Measurements from ENCODE around the gene NME7.
"Not testable (repeated sequence)": the region's sequence is repeated elsewhere in the genome, so short reads cannot be mapped to it uniquely, and the experiment has no call there.

Gene NME7

DNA sequence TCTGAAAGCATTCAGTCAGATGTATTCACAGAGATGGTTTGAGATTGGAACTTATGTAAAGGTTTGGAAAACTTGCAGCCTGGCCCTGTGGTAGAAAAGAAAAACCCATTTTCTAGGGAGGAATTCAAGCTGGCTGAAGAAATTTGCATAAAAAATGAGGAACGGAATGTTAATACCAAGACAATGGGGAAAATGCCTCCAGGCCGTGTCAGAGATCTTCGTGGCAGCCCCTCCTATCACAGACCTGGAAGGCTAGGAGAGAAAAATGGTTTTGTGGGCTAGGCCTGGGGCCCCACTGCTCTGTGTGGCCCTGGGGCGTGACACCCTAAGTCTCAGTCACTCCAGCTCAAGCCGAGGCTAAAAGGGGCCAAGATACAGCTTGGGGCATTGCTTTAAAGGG, 26.7 kb downstream of the NME7 start:
- no peak for DNase-seq (ENCODE audit: low spot score)

DNA sequence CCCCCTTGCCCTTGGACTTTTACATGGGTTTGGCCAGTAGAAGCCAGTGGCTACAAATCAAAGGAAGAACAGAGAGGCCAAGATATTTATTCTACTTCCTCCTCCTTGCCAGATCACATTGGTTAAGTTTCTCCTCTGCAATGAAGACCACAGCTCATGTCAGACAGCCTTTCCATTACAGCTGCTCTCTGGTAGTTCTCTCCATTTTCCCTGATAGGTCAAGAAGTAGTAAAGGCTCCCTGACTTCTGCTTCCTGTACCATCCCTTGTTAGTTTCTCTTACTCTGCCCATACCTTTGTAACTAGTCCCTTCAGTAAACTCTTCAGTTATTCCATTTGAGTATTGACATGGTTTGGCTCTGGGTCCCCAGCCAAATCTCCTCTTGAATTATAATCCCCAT, 27.8 kb downstream of the NME7 start:
- no peak for DNase-seq (ENCODE audit: low spot score)

DNA sequence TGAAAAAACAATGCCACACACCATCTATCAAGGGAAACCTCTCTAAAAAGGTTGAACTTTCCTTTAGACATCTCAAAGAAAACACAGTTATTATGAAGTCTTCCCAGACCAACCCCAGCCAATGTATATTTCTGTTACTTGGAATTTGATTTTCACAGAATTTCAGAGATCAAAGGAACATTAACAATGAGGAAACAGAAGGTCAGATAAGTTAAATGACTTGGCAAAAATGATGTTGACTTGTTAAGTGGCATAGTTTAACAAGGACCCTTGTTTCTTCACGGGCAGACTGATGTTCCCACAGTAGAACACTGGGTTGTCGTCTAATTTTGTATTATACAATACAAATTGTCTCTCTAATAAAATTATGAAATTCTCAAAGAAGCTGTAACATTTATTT, 29.0 kb downstream of the NME7 start:
- DNase-seq (ENCODE audit: low spot score), result no peak

DNA sequence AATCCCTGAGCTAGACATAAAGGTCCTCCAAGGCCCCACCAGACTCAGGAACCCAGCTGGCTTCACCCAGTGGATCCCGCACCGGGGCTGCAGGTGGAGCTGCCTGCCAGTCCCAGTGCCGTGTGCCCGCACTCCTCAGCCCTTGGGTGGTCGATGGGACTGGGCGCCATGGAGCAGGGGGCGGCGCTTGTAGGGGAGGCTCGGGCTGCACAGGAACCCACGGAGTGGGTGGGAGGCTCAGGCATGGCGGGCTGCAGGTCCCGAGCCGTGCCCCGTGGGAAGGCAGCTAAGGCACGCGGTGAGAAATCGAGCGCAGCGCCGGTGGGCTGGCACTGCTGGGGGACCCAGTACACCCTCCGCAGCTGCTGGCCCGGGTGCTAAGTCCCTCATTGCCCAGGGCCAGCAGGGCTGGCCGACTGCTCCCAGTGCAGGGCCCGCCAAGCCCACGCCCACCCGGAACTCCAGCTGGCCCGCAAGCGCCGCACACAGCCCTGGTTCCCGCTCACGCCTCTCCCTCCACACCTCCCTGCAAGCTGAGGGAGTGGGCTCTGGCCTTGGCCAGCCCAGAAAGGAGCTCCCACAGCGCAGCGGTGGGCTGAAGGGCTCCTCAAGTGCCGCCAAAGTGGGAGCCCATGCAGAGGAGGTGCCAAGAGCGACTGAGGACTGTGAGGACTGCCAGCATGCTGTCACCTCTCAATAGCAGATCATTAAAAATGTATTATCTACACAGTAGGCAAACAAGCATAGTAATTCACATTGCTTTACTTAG, 30.5 kb downstream of the NME7 start:
- not testable (repeated sequence) for DNase-seq (ENCODE audit: low spot score)

DNA sequence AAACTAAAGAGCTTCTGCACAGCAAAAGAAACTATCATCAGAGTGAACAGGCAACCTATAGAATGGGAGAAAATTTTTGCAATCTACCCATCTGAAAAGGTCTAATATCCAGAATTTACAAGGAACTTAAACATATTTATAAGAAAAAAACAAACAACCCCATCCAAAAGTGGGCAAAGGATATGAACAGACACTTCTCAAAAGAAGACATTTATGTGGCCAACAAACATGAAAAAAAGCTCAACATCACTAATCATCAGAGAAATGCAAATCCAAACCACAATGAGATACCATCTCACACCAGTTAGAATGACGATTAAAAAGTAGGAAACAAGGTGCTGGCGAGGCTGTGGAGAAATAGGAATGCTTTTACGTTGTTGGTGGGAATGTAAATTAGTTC, 32.9 kb downstream of the NME7 start:
- DNase-seq (ENCODE audit: low spot score), result not testable (repeated sequence)

DNA sequence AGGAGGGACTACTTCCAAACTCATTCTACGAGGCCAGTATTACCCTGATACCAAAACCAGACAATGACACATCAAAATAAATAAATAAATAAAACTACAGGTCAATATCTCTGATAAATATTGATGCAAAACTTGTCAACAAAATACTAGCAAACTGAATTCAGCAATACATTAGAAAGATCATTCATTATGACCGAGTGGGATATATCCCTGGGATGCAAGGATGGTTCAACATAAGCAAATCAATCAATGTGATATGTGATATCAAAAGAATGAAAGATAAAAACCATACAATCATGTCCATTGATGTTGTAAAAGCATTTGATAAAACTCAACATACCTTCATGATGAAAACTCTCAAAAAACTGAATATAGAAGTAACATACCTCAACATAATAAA, 36.7 kb downstream of the NME7 start:
- DNase-seq (ENCODE audit: low spot score), result no peak

DNA sequence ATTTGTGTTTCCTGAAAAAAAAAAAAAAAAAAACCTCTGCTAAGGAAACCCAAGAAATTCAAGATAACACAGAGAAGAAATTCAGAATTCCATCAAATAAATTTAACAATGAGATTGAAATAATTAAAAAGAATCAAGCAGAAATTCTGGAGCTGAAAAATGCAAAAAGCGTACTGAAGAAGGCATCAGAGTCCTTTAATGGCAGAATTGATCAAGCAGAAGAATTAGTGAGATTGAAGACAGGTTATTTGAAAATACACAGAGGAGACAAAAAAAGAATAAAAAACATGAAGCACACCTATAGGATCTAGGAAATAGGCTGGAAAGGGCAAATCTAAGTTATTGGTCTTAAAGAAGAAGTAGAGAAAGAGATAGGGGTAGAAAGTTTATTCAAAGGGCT, 38.2 kb downstream of the NME7 start:
- DNase-seq (ENCODE audit: low spot score), result no peak

DNA sequence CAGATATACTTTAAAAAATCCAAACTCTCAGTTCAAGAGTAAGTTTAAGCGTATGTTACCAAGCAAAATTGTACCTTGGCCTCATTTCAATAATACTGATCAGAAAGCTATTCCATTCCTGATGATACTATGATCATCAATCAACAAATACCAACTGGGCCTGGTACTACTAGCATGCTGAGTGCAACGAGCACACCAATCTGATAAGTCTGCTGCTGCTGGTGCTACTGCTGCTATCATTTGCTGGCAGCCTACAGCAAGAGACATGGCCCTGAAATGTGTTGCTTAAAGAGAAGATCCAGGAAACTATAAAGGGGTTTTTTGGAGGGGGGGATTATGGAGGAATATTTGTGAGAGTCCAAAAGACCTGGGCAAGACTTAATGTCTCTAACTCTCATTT, 39.7 kb downstream of the NME7 start:
- no peak for DNase-seq (ENCODE audit: low spot score)

DNA sequence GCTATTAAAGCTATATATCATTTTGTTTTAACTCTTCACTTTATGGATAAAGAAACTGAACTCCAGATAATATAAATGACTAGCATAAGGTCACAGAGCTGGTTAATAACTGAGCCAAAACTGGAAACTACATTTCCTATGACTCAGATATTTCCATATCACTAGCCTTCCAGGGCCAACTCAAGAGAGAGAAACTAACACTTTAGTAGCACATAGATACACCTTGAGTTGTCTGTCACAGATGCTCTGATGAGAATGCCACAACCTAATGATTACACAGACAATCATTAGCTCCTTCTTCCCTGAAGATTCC, 40.7 kb downstream of the NME7 start:
- DNase-seq (ENCODE audit: low spot score), result no peak

DNA sequence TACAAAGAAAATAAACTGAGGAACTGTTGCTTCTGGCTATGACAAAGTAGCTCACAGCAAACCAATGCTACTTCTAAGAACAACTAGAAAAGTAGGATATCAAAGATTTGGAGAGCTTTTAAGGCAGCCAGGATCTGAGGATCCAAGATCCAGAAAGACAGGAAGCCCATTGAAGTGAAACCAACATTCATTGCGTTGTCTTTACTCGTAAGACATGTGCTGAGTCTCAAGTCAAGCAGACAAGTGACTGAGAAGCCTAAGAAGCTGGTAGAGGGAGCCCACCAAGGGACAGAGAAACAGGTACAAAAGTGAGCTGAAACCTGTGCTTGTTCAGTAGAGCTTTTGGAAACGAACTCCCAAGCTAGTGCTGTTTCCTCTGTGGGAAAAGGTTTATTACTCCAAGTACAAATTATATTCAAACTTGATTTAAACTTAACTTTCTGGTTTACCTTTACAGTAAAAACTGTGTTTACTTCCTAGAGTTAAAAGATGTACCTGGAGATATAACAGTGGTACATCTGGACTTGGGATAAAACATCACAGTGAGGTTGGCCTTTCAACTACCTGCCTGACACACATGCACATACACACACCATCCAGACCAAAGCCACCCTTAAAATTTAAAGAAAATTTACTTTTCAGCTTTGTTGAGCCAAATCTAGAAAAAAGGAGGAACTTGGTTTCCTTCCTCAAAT, 41.2 kb downstream of the NME7 start:
- DNase-seq (ENCODE audit: low spot score), result no peak

DNA sequence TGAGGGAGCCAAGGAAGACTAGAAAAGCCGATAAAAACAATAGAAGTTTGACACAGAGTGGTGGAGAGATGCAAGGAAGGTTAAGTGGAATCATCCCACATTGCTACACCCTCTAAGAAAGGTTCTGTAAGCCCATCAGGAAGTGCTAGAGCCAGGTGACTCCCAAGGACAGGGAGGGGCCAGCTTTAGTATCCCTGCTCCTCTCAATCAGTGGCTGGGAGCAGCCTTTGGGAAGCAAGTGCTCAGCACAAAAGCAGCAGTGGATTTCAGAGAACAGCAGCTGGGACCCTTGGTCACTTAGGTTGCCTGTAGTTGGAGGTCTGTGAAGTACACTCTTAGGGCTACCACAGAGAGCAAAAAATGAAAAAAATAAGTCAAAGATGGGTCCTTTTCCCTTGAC, 42.5 kb downstream of the NME7 start:
- no peak for DNase-seq (ENCODE audit: low spot score)

DNA sequence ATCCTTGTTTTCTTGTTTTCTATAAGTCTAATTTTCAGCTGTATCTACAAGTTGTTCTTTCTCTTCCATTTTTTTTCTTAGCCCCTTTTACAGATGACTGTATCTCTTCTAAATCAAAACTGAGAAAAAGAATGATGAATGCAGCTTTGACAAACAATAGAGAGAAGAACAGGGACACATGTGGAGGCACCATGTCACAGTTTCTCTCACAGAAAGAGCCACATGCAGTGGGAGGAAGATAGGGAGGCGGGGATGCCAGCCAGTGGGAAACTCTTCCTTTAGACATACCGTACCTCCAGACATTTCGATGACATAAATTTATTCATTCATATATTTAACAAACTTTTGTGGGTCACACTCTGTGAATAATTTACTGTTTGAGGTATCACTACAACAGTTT, 45.5 kb downstream of the NME7 start:
- DNase-seq (ENCODE audit: low spot score), result no peak

DNA sequence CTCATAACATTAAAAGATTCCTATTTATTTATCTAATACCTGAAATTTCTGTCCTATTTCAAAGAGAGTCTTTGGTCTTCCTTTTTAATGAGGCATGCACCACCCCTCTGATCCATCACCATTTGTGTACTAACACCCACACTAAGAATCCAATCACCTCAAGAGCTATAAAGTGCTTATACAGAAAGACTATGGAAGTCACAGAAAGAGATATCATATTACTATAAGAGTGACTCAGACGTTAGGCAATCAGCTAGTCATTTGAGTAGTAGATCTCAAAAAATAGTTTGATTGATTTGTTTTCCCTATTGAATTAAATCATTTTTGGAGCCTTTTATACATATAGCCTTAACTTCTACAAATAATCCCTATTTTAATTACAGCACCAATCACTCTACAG, 46.1 kb downstream of the NME7 start:
- DNase-seq (ENCODE audit: low spot score), result no peak

DNA sequence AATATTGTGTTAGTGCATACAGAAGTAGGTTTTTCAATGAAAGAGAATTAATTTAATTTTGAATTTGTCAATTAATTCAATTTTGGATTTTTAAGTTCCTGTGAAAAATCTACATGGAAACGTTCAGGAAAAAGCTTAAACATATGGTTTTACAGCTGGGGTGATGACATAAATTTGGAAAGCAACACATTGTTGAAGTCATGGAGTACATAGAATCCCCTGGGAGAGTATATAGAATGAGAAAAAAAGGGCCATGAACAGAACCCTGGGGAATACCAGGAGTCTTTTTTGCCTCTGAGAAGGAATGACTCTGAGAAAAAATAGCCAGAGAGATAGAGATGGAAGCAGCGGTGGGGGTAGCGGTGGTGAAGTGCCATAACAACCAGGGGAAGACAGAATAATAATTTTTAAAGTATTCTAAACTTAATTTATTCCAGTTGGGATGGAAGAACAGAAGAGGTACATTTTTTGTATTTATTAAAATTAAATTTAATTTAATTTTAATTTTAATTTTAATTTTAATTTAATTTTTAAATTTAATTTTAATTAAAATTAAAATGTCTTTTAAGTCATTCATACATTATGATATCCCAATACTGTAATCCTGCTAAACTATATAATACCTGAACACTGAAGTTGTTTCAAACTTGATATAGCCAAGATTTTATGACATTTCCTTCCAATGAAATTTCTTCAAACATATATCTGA, 48.9 kb downstream of the NME7 start:
- DNase-seq (ENCODE audit: low spot score), result no peak

DNA sequence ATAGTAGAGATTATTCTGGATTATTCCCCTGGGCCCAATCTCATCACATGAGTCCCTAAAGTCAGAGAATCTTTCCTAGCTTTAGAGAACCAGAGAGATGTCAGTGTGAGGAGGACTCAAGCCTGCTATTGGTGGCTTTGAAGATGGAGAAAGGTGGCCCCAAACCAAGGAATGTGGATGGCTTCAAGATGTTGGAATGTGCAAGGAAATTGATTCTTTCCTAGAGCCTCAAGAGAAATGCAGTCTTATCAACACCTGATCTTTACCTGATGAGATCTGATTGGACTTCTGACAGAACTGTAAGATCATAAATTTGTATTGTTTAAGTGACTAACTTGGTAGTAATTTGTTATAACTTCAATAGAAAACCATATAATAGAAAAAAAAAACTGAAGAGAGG, 51.0 kb downstream of the NME7 start:
- DNase-seq (ENCODE audit: low spot score), result no peak

DNA sequence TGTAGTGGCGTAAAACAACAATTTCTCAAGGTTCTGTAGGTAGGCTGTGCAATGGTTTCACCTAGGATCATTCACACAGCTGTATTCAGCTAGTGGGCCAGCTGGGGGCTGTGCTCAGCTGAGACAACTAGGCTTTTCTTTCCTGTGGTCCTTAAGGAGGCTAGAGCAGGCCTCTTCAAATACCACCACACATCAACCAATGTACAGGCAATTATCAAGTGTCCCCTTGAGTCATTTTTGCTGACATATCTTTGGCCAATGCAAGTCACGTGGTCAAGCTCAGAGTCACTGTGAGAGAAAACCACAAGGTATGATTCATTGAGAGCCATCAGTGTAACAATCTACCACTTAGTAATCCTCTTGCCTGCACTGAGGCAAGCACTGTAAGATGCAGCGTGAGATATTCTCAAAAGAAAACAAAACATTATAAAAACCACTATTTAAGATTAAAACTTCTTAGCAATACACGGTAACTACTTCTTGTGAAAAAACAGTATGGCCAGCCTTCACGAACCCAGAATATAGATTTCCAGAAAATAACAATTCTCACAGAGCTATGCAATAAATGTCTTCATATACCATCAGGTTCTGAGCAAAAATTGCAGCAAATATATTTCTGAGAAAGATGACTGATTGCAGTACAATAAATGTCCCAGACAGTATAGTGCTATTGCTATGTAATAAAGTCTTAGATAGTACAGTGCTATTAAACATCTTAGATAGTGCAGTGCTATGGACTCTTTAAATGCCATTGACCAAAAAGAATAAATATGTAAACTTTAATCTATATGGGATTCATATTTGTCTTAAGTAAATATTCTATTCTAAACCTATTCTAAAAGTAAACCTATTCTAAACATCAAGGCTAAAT, 55.3 kb downstream of the NME7 start:
- no peak for DNase-seq (ENCODE audit: low spot score)

DNA sequence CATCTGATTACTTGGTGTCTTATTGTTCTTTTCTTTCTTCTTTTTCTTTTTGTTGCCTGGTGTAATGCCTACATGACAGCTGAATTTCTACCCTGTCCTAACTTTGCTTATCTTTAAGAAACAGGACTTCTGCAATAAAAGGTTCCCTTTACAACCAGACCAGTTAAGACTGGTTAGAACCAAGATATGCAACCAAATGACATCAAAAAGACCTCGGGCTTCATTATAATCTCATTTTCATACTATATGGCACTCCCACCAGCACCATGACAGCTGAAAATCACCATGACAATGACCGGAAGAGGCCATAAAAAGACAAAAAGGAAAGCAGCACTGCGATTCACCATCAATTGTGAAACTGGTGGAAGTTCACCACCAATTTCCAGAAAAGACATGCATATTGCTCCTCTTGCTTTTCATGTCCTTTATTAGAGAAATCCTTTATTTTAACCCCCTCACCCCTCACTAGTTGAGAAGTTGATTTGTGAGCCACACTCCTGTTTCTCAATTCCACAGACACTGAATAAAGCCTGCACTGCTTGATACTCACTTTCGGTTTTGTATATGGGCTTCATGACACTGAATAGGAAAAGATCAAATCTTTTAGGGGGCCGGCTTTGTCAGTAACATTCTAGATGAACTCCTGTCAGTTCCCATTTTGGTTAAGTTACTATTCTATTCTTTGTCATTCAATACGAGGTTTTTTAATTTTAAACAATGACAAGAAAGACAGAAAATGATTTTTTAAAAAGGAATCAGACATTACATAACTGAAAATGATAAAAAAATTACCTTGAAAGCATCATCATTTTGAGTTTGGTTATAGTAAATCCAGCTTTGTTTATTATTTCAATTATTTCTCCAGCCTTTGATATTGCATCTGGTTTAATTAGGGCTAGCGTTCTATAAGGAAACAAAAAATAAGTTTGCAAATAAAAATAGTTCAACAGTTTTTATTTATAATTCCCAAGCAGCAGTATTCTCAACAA, 58.1 kb downstream of the NME7 start:
- no peak for DNase-seq (ENCODE audit: low spot score)

DNA sequence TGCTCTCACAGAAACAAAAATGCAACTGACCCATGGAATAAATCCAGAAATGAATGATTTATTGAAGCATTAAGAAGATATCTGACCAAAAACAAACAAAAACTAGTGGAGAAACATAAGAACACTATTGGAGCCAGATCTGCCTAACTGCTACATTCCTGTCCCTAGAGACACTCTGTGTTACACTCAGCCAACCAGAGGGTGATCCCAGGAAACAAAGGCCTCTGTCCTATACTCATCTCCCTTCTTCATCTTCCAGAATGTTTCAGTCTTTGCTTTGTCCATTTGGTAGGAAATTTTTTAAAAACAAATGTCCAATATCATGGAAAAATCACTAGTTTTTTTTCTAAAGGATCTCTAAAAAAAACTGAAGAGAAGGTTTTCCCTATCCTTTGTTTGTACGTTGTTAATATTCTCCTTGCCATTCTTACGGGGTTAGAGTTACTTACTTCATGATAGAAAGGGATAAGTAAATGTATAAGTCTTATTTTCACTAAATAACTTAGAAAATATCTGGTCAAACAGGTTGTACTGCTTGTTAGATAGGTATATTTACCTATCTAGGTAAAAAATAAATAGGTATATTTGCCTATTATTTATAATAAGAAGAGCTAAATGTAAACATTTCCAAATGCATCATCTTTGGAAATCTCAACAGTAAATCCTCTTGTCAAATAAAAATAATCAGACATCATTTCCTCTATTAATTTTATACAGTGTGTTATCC, 59.1 kb downstream of the NME7 start:
- no peak for DNase-seq (ENCODE audit: low spot score)

DNA sequence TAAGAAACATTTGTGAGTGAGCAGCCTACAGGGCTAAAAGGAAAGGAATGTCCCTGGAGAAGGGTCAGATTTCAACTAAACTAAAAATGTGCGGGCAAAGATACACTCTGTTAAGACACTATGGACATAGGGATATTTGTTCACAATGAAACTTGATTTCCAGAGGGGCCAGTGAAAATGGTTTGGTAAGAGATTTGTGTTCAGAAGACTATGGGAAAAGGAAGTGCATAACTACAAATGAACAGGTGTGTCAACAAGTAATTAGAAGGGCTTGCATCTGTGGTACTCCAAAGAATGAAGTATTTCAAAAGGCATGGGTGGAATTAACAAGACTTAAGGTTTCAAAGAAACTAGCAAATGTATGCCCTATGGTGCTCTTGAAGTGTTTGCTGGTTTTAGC, 60.4 kb downstream of the NME7 start:
- no peak for DNase-seq (ENCODE audit: low spot score)

DNA sequence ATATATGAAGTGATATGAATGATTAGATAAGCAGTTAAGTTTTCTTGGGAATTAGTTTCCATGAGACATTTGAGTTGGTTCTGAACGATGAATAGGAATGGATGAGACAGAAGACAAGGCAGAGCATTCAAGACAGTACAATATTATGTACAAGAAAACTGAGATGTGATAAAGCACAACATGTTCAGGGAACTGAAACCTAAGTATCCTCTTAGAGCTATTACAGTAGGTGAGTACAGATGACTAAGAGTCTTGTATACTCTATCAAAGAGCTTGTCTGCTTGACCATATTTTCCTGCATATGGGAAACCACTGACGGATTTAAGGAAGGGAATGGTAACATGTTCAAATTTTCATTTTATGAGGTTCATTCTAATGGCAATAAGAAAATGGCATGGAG, 61.6 kb downstream of the NME7 start:
- DNase-seq (ENCODE audit: low spot score), result no peak

DNA sequence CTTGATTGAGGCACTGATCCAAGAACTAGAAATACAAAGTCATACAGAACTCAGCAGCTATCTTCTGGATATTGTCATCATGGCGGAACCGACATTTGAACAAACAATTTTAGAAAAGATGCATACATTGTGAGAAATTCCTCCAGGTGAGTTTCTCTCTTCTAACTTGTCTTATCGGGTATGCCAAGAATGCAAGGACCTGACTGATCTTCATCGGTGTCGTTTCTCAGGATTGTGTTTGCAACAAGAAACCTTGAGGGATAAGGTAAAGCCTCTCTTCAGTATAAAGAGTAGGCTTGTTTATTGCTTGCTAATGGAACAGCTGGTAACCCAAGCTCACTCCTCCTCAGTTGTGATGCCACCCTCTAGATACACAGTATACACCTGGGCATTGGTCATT, 62.2 kb downstream of the NME7 start:
- DNase-seq (ENCODE audit: low spot score), result no peak

All from HuH-7 (cell line).